ENCODE results near the gene TINCR.

GRCh38 chr19:5587661-5588060, 19.9 kb upstream of the TINCR start:
- no peak for TF ChIP-seq EZH2 (IDR thresholded peaks at IDR 0.05; ENCODE audit: low read depth)
- TF ChIP-seq CTCF (conservative IDR thresholded peaks at IDR 0.05), result no peak

Measured in PC-9 (cell line).